ENCODE measurements around the gene RPN1. TPM values are rescaled to one million over a fixed set of nuclear protein-coding genes. Genes with fewer than 3 reads are reported as not detected.
"Not testable (repeated sequence)": the region's sequence is repeated elsewhere in the genome, so short reads cannot be mapped to it uniquely, and the experiment has no call there.

RPN1 gene
- total RNA-seq, 1 donor from 2014 or later: 181 TPM

- no peak for DNase-seq
Measured at GRCh38 chr3:128609294-128609693, 41.3 kb downstream of the RPN1 start.

DNA sequence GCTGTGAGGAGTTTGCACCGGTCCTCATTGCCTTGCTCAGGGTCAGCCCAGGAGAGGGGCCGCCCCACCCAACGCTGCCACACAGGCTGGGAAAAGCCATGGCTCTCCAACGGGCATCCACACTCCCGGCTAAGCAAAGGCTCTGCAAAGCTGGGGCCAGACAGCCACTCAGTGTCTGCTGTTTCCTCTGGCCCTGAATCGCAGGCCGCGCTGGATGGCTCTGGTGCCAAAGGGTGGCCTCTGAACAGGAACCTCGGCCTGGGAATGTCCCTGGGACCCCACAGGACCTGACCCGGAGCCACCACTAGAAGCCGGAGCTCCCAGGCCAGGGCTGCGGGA, 42.9 kb downstream of the RPN1 start:
- no peak for DNase-seq

DNA sequence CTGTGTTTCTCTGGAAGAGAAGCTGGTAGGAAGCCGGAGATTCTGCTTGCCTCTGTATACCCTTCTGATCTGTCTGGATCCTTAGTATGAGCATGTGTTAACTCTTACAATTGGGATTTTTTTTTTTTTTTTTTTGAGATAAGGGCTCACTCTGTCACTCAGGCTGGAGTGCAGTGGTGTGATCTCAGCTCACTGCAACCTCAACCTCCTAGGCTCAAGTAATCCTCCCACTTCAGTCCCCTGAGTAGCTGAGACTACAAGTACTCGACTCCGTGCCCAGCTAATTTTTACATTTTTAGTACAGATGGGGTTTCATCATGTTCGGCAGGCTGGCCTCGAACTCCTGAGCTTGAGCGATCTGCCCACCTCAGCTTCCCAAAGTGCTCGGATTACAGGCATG, 44.5 kb downstream of the RPN1 start:
- DNase-seq: no peak

DNA sequence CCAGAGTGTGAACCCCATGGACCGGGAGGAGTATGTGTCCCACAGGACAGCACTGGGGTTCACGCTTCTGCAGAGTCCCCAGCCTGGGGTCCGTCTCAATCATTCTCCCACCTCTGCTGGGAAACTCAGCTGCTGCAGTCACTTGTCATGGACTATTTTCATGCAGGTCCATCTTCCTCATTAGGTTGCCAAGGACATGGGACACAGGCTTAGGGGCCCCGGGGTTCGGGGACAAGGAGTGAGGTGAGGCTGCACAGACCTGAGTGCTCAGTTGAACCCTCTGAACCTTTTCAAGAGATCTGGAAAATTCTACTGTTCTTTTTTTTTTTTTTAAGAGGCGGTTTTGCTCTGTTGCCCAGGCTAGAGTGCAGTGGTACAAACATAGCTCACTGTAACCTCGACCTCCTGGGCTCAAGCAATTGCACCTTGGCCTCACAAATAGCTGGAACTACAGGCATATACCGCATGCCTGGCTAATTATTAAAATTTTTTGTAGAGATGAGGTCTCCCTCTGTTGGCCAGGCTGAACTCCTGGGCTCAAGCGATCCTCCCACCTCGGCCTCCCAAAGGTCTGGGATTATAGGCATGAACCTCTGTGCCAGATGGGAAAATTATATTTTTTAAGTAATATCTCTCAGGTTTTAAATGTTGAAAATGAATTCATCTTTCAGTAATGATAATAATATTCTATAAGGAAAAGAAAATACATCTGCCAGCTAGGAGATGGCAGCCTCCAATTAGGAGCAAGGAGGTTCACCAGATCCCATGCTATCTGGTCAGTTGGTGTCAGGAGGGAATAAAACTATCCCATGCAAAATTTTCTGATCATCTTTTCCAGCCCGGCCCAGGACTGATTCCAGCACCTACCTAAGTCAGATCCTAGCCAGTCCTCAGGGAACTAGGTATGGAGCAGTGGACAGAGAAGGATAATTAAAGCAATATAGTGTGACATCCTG, 45.2 kb downstream of the RPN1 start:
- no peak for DNase-seq

- DNase-seq: no peak
Measured at GRCh38 chr3:128603811-128604775, 46.5 kb downstream of the RPN1 start.

GRCh38 chr3:128603313-128603712, 47.3 kb downstream of the RPN1 start:
- no peak for DNase-seq

DNA sequence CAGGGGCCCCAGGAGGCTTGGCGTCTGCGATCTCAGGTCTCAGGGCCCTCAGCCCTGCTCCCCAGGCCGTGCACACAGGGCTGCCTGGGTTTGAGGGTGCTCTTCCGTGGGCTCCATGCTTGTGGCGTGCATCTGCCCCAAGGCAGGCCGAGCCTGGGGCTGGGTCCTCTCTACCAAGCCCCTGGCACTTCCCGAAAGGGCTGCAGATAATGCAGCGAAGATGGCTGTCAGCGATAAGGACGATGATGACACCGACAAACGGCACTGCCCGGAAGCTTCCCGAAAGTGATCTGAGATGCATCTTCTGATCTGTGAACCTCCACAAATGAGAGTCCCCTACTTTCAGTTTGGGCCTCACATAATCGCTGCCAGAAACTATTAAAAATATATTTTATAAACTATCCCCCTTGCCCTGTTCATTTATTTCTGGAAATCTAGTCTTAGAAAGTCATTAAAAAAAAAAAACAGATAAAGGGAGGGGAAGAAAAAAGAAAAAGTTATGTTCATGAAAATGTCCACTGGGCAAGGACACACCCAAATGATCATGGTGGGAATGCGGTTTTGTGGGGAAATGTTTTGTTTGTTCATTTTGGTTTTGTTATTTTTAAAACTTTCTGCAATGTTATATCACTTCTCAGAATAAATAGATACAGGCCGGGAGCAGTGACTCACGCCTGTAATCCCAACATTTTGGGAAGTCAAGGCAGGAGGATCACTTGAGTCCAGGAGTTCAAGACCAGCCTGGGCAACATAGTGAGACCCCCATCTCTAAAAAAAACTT, 51.5 kb downstream of the RPN1 start:
- no peak for DNase-seq

DNA sequence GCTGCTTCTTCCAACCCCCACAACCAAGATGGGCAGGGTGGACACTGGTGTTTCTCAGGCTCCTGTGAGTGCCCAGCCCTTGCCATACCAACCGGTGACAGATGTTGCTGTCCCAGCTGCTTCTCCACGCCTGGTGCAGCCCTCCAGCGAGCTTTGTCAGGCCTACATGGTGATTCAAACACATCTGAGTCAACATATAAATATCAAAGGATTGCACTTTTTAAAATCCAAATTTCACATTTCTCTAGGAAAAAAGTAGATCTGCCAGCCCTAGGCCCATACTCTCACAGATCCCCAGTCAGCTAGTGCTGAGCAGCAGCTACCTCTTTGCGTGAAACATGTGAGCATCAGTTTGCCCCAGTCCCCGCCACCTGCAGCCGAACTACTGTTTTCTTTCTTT, 52.7 kb downstream of the RPN1 start:
- no peak for DNase-seq

- DNase-seq: no peak
Measured at GRCh38 chr3:128592864-128593263, 57.8 kb downstream of the RPN1 start.

DNA sequence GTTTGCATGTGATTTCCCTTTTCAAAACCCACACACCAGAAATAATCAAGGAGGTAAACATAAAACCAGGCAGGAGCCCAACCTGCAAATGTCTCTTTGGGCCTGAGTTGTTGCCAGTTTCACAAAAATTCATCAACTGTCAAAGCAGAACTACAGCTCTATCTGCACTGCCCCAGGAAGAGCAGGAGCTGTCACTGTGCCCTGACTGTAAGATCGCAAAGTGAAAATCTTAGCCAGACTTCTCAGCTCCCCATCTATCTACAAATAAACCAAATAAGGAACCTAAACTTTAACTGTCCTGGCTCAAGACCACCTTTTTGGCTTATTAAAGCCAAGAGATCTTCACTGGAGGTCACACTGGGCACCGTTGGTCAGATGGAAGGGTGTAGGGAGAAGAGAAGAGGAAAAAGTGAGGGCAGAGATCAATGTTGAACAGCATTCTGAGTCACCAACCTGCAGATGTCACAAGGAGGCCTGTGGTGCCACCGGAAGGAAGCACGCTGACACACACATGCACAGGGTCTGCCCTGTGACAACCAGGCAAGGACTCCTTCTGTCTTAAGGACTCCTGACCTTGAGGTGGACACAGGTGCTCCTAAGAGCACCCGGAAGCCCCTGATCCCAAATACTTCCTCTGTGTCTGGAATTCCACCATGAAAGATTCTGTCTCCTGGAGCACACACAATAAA, 58.7 kb downstream of the RPN1 start:
- no peak for DNase-seq

DNA sequence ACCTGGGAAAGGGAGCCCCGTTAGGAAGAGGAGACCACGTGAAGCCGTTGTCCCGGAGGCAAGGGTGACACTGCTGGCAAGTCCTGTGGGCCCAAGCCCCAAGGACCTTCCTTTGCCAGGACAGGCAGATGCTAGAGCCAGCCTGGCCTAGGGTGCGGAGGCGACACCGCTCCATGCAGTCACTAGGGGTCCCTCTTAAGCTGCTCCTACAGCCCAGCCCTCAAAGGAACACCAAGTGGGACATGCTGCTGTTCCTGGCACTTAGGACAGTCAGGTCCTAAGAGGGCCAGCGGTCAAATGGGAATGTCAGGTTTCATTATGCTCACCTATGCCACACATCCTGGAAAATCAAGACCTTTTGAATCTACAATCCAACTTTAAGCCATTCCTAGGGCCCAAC, 59.7 kb downstream of the RPN1 start:
- DNase-seq: no peak

GRCh38 chr3:128589985-128590384, 60.6 kb downstream of the RPN1 start:
- not testable (repeated sequence) for DNase-seq

DNA sequence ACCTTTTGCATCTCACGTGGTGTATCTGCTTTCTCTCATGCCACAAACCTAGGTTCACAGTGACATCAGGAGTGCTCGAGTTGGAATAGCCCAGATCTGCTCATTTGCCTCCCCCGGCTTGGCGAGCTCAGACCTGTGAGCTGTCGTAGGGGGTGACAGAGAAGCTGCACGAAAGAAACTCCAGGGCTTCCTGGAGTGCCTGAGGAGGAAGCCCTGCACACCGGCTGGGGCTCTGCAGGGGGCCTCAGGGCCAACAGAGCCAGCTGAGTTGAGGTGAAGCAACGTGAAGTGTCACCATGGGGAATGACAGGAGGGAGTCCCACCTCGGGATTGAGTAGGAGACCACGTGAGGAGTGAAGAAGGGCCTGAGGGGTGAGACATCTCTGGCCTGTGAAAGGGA, 62.5 kb downstream of the RPN1 start:
- no peak for DNase-seq

GRCh38 chr3:128587391-128587790, 63.2 kb downstream of the RPN1 start:
- no peak for DNase-seq

DNA sequence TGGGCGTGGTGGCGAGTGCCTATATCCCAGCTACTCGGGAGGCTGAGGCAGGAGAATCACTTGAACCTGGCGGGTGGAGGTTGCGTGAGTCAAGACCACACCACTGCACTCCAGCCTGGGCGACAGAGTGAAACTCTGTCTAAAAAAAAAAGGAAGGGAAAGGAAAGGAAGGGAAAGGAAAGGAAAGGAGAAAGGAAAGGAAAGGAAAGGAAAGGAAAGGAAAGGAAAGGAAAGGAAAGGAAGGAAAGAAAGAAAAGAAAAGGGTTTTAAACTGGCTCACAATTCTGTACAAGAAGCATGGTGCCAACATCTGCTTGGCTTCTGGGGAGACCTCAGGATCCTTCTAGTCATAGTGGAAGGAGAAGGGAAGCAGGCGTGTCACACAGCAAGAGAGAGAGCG, 63.7 kb downstream of the RPN1 start:
- not testable (repeated sequence) for DNase-seq

DNA sequence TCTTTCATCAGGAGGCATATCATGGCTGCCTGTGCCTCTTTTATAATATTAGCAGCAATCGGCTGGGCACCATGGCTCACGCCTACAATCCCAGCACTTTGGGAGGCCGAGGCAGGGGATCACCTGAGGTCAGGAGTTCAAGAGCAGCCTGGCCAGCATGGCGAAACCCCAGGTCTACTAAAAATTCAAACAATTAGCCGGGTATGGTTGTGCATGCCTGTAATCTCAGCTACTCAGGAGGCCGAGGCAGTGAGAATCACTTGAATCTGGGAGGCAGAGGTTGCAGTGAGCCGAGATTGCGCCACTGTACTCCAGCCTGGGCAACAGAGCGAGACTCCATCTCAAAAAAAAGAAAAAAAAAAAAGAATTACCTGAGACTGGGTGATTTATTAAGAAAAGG, 64.2 kb downstream of the RPN1 start:
- DNase-seq: not testable (repeated sequence)

DNA sequence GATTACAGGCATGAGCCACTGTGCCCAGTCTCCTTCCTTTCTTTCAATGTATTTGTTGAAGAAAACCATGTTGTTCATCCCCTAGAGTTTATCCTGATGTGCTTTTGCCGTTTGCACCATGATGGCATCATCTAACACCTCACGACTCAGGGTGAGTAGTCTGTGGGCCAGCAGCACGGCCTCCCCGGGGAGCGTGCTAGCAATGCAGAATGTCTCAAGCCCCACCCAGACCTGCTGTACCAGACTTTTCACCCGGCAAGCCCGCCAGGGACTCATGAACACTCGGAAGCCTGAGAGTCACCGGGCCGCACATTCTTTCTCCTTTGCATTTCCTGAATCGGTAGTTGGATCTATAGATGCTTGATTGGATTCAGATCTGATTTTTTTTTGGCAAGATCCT, 64.6 kb downstream of the RPN1 start:
- DNase-seq: no peak

DNA sequence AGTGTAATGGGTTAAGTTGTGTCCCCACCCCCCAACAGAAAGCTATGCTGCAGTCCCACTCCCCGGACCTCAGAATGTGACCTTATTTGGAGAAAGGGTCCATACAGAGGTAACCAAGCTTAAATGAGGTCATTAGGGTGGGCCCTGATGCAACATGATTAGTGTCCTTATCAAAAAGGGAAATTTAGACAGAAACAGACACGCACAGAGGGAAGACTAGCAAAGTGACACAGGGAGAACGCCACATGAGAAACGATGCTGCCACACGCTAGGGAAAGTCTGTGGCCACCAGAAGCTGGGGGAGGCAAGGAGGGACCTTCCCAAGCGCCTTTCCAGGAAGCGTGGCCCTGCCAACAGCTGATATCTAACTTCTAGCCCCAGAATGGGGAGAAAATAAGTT, 65.4 kb downstream of the RPN1 start:
- no peak for DNase-seq

- peak; percentile 54 for DNase-seq
Measured at GRCh38 chr3:128584412-128585020, 66.1 kb downstream of the RPN1 start.

- DNase-seq: no peak
Measured at GRCh38 chr3:128581566-128581965, 69.1 kb downstream of the RPN1 start.

GRCh38 chr3:128579927-128580326, 70.7 kb downstream of the RPN1 start:
- no peak for DNase-seq

Data from occipital lobe (tissue), 2 donors.